Measurements from ENCODE around the gene IL17D. TPM values are rescaled to one million over a fixed set of nuclear protein-coding genes. Genes with fewer than 3 reads are reported as not detected.

The IL17D gene
- total RNA-seq, 1 experiment from 2014 or later, result 0.59 TPM

DNA sequence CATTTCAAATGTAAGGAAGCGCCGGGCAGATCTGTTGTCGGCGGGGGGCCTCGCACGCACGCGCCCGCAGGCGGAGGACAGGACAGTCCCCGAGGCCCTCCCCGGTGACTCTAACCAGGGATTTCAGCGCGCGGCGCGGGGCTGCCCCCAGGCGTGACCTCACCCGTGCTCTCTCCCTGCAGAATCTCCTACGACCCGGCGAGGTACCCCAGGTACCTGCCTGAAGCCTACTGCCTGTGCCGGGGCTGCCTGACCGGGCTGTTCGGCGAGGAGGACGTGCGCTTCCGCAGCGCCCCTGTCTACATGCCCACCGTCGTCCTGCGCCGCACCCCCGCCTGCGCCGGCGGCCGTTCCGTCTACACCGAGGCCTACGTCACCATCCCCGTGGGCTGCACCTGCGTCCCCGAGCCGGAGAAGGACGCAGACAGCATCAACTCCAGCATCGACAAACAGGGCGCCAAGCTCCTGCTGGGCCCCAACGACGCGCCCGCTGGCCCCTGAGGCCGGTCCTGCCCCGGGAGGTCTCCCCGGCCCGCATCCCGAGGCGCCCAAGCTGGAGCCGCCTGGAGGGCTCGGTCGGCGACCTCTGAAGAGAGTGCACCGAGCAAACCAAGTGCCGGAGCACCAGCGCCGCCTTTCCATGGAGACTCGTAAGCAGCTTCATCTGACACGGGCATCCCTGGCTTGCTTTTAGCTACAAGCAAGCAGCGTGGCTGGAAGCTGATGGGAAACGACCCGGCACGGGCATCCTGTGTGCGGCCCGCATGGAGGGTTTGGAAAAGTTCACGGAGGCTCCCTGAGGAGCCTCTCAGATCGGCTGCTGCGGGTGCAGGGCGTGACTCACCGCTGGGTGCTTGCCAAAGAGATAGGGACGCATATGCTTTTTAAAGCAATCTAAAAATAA lies 18.2 kb downstream of the IL17D start (continued):
- peak; percentile 64; the same call in 1 of the 2 replicates for TF ChIP-seq HMGXB4 (CRISPR knock-in tag; IDR thresholded peaks at IDR 0.05)

- H3K4me1 Mint-ChIP-seq, result 0 out of 2 replicates have a peak, but pooled peaks cover 1% of the 10 kb centered on the region
- H3K27ac Mint-ChIP-seq, result no peak overlapping the region
- DNase-seq (ENCODE audit: low spot score) (no peak), ATAC-seq (no peak)
- POLR2A ChIA-PET, result no interaction called here
- TF ChIP-seq E2F4 (CRISPR knock-in tag; IDR thresholded peaks at IDR 0.05; ENCODE audit: borderline replicate concordance, low read depth) (no peak), ZNF263 (CRISPR knock-in tag; IDR thresholded peaks at IDR 0.05; ENCODE audit: low read depth) (no peak), ATF2 (CRISPR knock-in tag; IDR thresholded peaks at IDR 0.05; ENCODE audit: borderline replicate concordance, low read depth) (no peak), CBFB (CRISPR knock-in tag; IDR thresholded peaks at IDR 0.05; ENCODE audit: low read depth) (no peak), CREM (CRISPR knock-in tag; IDR thresholded peaks at IDR 0.05) (no peak), NFYB (CRISPR knock-in tag; conservative IDR thresholded peaks at IDR 0.05; ENCODE audit: low read depth) (no peak)
- TF ChIP-seq, protein P1, sequence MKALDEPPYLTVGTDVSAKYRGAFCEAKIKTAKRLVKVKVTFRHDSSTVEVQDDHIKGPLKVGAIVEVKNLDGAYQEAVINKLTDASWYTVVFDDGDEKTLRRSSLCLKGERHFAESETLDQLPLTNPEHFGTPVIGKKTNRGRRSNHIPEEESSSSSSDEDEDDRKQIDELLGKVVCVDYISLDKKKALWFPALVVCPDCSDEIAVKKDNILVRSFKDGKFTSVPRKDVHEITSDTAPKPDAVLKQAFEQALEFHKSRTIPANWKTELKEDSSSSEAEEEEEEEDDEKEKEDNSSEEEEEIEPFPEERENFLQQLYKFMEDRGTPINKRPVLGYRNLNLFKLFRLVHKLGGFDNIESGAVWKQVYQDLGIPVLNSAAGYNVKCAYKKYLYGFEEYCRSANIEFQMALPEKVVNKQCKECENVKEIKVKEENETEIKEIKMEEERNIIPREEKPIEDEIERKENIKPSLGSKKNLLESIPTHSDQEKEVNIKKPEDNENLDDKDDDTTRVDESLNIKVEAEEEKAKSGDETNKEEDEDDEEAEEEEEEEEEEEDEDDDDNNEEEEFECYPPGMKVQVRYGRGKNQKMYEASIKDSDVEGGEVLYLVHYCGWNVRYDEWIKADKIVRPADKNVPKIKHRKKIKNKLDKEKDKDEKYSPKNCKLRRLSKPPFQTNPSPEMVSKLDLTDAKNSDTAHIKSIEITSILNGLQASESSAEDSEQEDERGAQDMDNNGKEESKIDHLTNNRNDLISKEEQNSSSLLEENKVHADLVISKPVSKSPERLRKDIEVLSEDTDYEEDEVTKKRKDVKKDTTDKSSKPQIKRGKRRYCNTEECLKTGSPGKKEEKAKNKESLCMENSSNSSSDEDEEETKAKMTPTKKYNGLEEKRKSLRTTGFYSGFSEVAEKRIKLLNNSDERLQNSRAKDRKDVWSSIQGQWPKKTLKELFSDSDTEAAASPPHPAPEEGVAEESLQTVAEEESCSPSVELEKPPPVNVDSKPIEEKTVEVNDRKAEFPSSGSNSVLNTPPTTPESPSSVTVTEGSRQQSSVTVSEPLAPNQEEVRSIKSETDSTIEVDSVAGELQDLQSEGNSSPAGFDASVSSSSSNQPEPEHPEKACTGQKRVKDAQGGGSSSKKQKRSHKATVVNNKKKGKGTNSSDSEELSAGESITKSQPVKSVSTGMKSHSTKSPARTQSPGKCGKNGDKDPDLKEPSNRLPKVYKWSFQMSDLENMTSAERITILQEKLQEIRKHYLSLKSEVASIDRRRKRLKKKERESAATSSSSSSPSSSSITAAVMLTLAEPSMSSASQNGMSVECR (CRISPR knock-in tag; IDR thresholded peaks at IDR 0.05; ENCODE audit: borderline replicate concordance), result no peak
- no peak overlapping the region for H3K4me3 Mint-ChIP-seq
- H3K36me3 Mint-ChIP-seq, result no peaks in the 10 kb centered on the region
- peaks cover 5% of the 10 kb centered on the region; the same call in 1 of the 2 replicates for H3K9me3 Mint-ChIP-seq
- CTCF ChIA-PET, result no interaction called here
- peaks cover 8% of the 10 kb centered on the region for H3K27me3 Mint-ChIP-seq (ENCODE audit: low read depth)
Observed at GRCh38 chr13:20727856-20728255, 24.4 kb downstream of the IL17D start.

DNA sequence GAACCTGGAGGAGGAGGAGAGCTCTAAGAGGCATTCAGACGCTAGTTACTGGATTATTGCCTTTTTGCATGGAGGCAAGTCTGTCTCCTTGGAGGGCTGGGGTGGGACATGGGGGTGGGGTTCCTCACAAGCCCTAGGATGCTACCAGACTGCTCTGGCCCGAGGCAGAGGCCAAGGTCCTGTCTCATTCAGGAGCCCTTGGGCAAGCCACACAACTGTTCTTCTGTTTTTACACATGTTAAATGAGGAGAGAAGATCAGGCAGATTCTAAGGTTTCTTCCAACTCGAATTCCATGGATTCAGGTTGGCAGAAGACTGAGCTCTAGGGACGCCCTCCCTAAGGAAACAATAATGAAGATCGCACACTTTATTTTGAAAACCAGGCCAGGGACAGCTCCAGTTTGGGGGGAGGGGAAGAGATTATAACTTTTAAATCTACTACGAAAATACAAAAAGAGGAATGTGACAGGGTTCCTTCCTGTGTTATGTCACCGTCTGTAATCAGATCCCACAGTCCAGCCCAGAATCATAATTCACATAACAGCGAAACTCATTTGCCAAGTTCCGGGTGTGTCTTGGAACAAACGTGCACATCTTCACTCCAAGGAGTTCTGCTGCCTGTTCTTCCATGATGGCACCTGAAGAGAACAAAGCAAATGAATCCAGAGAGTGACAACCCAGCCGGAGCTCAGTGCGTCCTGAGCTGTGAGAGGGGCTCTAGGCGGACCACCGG lies 25.2 kb downstream of the IL17D start:
- H3K27ac Mint-ChIP-seq, result no peak overlapping the region
- TF ChIP-seq KAT7 (CRISPR knock-in tag; IDR thresholded peaks at IDR 0.05; ENCODE audit: borderline replicate concordance) (no peak), GABPB1 (CRISPR knock-in tag; IDR thresholded peaks at IDR 0.05) (no peak), ZNF263 (CRISPR knock-in tag; IDR thresholded peaks at IDR 0.05; ENCODE audit: low read depth) (no peak)
- TF ChIP-seq, protein P2, sequence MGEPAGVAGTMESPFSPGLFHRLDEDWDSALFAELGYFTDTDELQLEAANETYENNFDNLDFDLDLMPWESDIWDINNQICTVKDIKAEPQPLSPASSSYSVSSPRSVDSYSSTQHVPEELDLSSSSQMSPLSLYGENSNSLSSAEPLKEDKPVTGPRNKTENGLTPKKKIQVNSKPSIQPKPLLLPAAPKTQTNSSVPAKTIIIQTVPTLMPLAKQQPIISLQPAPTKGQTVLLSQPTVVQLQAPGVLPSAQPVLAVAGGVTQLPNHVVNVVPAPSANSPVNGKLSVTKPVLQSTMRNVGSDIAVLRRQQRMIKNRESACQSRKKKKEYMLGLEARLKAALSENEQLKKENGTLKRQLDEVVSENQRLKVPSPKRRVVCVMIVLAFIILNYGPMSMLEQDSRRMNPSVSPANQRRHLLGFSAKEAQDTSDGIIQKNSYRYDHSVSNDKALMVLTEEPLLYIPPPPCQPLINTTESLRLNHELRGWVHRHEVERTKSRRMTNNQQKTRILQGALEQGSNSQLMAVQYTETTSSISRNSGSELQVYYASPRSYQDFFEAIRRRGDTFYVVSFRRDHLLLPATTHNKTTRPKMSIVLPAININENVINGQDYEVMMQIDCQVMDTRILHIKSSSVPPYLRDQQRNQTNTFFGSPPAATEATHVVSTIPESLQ (CRISPR knock-in tag; IDR thresholded peaks at IDR 0.05), result no peak
- H3K36me3 Mint-ChIP-seq, result no peaks in the 10 kb centered on the region
- no peaks in the 10 kb centered on the region for H3K4me1 Mint-ChIP-seq
- ATAC-seq (no peak), DNase-seq (ENCODE audit: low spot score) (no peak)
- H3K4me3 Mint-ChIP-seq, result no peak overlapping the region
- CTCF ChIA-PET, result interaction anchor here (0.6 kb wide), 1 partner anchor 420 kb away, joined by 3 read pairs; no protein-coding TSS in a partner anchor
- H3K27me3 Mint-ChIP-seq (ENCODE audit: low read depth), result peaks cover 6% of the 10 kb centered on the region
- POLR2A ChIA-PET, result no interaction called here
- peaks cover 5% of the 10 kb centered on the region; the same call in 1 of the 2 replicates for H3K9me3 Mint-ChIP-seq
